ENCODE data around the gene CD28.

Gene CD28

DNA sequence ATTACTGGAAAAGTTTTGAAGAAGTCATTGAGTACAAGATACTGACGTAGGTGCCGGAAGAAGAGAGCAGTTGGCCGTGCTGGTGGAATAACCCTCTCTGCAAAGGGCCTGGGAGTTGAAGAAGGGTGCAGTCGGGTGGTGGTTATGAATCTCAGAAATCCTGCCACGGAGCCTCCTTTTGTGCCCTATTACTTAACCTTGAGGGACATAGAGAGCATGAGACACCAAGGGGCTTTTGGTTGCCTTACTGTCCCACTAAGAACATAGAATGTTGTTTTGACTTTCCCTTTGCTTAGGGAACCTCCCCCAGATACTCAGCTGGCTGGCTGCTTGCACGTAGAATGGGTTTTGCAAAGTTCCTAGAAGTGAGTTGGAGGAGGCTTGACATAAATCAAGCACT lies 1.3 kb upstream of the CD28 start:
- Mint-ChIP-seq H3K36me3 (ENCODE audit: low read depth) (peaks cover 16% of the 10 kb centered on the region), H3K9me3 (peaks cover 39% of the 10 kb centered on the region), H3K27me3 (ENCODE audit: low read depth, poor library complexity) (peaks cover 4% of the 10 kb centered on the region), H3K4me3 (no peak overlapping the region), H3K27ac (peak overlapping the region; percentile 41), H3K4me1 (peaks cover 33% of the 10 kb centered on the region)
- no peak for DNase-seq
- TF ChIP-seq CTCF (IDR thresholded peaks at IDR 0.05): no peak

DNA sequence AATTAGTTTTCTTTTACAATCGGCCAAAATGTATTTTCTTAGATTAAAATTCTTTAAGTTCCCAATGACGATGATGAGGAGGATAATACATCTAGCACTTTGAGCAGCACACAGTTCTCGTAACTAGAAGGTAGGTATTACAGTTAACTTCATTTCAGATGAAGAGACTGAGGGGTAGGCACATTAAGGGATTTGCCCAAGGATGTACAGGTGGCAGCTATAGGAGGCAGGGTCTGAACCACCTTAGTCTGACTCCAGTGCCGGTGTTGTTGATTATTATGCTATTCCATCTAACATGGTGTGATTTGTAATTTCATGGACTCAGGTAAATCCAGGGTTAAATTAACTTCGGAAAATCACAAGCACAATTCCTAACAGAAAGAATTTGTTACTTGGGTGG lies 1.1 kb downstream of the CD28 start:
- H3K27ac Mint-ChIP-seq: no peak overlapping the region
- no peaks in the 10 kb centered on the region for H3K27me3 Mint-ChIP-seq (ENCODE audit: low read depth, poor library complexity)
- peaks cover 17% of the 10 kb centered on the region for H3K9me3 Mint-ChIP-seq
- DNase-seq: no peak
- no peak overlapping the region for H3K4me3 Mint-ChIP-seq
- no peak for TF ChIP-seq CTCF (IDR thresholded peaks at IDR 0.05)
- peaks cover 46% of the 10 kb centered on the region for H3K4me1 Mint-ChIP-seq
- peaks cover 11% of the 10 kb centered on the region for H3K36me3 Mint-ChIP-seq (ENCODE audit: low read depth)

GRCh38 chr2:203708846-203709396 lies 2.5 kb downstream of the CD28 start:
- H3K27me3 Mint-ChIP-seq (ENCODE audit: low read depth, poor library complexity): no peaks in the 10 kb centered on the region
- H3K4me1 Mint-ChIP-seq: peaks cover 56% of the 10 kb centered on the region
- no peak overlapping the region for H3K27ac Mint-ChIP-seq
- H3K9me3 Mint-ChIP-seq: peaks cover 3% of the 10 kb centered on the region
- H3K4me3 Mint-ChIP-seq: no peak overlapping the region
- TF ChIP-seq CTCF (IDR thresholded peaks at IDR 0.05): no peak
- H3K36me3 Mint-ChIP-seq (ENCODE audit: low read depth): no peaks in the 10 kb centered on the region
- DNase-seq: no peak

GRCh38 chr2:203709416-203710040 lies 3.1 kb downstream of the CD28 start:
- H3K4me1 Mint-ChIP-seq: peaks cover 56% of the 10 kb centered on the region
- no peaks in the 10 kb centered on the region for H3K9me3 Mint-ChIP-seq
- TF ChIP-seq CTCF (IDR thresholded peaks at IDR 0.05): no peak
- DNase-seq: no peak
- no peaks in the 10 kb centered on the region for H3K36me3 Mint-ChIP-seq (ENCODE audit: low read depth)
- H3K27ac Mint-ChIP-seq: no peak overlapping the region
- H3K4me3 Mint-ChIP-seq: no peak overlapping the region
- no peaks in the 10 kb centered on the region for H3K27me3 Mint-ChIP-seq (ENCODE audit: low read depth, poor library complexity)

DNA sequence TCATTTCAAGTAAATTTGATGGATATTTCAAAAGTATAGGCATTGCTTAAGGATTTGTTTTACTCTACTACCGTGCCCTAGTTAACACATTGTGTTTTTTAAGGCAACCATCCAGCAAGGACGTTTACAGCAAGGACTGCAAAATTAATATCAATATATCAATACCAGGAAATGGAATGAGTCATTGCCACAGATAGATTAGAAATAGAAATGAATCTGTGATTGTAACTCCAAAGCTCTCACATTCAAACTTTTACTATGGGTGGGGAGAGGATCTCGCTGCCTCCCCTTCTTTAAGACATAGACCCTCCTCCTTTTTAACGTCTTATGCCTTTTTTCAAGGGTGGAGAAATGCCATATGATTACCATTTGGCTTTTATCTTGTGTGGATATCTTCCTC lies 3.8 kb downstream of the CD28 start:
- no peak for DNase-seq
- H3K4me1 Mint-ChIP-seq: peaks cover 50% of the 10 kb centered on the region
- no peak overlapping the region for H3K4me3 Mint-ChIP-seq
- no peak for TF ChIP-seq CTCF (IDR thresholded peaks at IDR 0.05)
- no peaks in the 10 kb centered on the region for H3K9me3 Mint-ChIP-seq
- H3K27me3 Mint-ChIP-seq (ENCODE audit: low read depth, poor library complexity): no peaks in the 10 kb centered on the region
- no peaks in the 10 kb centered on the region for H3K36me3 Mint-ChIP-seq (ENCODE audit: low read depth)
- H3K27ac Mint-ChIP-seq: no peak overlapping the region

GRCh38 chr2:203710952-203711351 lies 4.5 kb downstream of the CD28 start:
- no peak overlapping the region for H3K27ac Mint-ChIP-seq
- no peak for TF ChIP-seq CTCF (IDR thresholded peaks at IDR 0.05)
- no peak overlapping the region for H3K4me3 Mint-ChIP-seq
- H3K9me3 Mint-ChIP-seq: no peaks in the 10 kb centered on the region
- no peak for DNase-seq
- H3K4me1 Mint-ChIP-seq: peaks cover 42% of the 10 kb centered on the region
- no peaks in the 10 kb centered on the region for H3K27me3 Mint-ChIP-seq (ENCODE audit: low read depth, poor library complexity)
- H3K36me3 Mint-ChIP-seq (ENCODE audit: low read depth): no peaks in the 10 kb centered on the region

All from nephron progenitor cell (in vitro differentiated cells).